Stomach smooth muscle (tissue), 2 donors: Measurements from ENCODE around the gene C1QTNF5.

Experiments
- H3K27ac ChIP-seq: one replicate; pipeline ENCODE4 v1.7.0; 2013; ENCODE audit warnings: mild to moderate bottlenecking, low read length, inconsistent platforms
- H3K27me3 ChIP-seq, 2 donors: one replicate each; pipeline ENCODE4 v1.7.0; 2013; ENCODE audit warnings: low read length in 2 of 2; ENCODE audit not compliant: insufficient read depth in 2 of 2, control insufficient read depth in 1 of 2
- H3K36me3 ChIP-seq, 2 donors: one replicate each; pipeline ENCODE4 v1.7.0; 2013; ENCODE audit warnings: low read length in 2 of 2; ENCODE audit not compliant: control insufficient read depth in 2 of 2, insufficient read depth in 2 of 2
- H3K4me1 ChIP-seq: one replicate; pipeline ENCODE4 v1.7.0; 2013; ENCODE audit warnings: low read length; ENCODE audit not compliant: control insufficient read depth, insufficient read depth
- H3K4me3 ChIP-seq, 2 donors: one replicate each; pipeline ENCODE4 v1.7.0; 2013; ENCODE audit warnings: low read length in 2 of 2
- H3K9ac ChIP-seq, 2 donors: one replicate each; pipeline ENCODE4 v1.7.0; 2013; ENCODE audit warnings: low read length in 2 of 2, mild to moderate bottlenecking in 1 of 2
- H3K9me3 ChIP-seq, 2 donors: one replicate each; pipeline ENCODE4 v1.7.0; 2013; ENCODE audit warnings: low read length in 2 of 2; ENCODE audit not compliant: control insufficient read depth in 2 of 2
- donor health status: healthy.
- donor health status: Pancreatic carcinoma.

The C1QTNF5 gene

DNA sequence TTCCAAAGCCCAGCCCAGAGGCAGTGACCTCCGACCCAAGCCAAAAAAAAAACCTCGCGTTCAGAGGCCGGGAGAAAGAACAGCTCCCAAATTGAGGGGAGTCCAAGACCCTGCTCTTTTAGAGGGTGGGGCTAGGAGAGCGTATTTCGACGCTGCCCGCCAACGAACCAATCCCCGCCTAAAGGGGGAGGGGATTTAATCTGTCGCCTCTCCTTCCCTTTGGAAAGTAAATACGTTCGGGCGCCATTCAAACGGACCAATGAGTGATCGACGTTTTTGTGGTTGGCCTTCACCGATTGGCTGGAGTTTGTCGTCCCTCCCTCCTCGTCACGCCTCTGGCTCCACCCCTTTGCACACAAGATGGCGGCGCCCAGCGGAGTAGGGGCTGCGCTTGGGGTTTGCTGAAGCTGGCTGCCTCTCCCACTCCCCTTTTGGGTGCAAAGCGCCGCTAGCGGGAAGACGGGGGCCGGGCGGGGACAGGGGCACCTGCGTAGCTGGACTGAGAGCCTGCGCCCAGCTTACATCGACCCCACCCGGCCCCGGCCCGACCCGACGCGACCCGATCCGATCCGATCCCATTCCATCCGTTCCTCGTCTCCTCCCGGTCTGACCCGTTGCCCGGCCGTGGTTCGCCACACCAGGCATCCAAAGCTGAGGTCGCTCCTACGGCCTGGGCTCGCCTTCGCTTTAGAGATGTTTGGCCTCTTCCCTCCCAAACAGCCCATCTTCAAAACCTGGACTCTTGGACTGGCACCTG lies 6.3 kb downstream of the C1QTNF5 start, which contains the start of gene RNF26:
Gene RNF26, plus strand, starts transcription at position 354 of the 757 bp plus-strand sequence. CDS start 596 bp downstream, outside the sequence.
- peaks cover 0 to 5% of the 10 kb centered on the region in 2 donors for H3K36me3 ChIP-seq
- H3K4me1 ChIP-seq = peaks cover 41% of the 10 kb centered on the region
- H3K9me3 ChIP-seq = no peaks in the 10 kb centered on the region
- H3K9ac ChIP-seq = peak within 1 kb of the TSS; percentile 89 to 90
- no peaks in the 10 kb centered on the region for H3K27me3 ChIP-seq
- H3K27ac ChIP-seq = peak within 1 kb of the TSS; percentile 88
- H3K4me3 ChIP-seq = peak within 1 kb of the TSS; percentile 93

DNA sequence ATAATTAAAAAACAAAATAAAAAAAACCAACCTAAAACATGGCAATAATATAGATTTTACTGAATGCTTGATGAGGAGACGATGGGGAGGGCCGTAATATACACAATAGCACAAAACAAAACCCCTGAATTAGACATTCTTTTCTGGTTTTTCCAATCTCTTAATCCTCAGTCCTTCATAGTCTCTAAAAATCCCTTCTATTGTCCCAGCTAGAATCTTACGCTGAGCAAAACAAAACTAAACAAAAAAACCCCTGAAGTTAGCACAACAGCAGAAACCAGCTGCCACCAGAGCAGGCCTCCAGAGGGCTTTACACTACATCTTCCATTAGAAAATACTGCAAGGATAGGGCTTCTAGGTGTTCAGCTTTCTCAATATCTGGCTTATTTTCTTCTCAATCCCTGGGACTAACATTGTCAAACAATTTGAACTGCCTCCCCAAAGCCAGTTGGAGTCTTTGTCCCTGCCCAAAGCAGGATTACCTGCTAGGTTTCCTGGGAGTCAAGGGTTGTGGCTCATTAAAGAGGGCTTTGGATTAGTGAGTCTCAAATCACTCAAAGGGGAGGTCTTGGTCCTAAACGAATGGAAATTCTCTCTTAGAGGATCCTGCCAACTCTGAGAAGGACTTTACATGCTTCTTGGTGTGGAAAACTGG lies 8.4 kb downstream of the C1QTNF5 start:
- Histone ChIP-seq H3K9me3 (no peaks in the 10 kb centered on the region), H3K36me3 (peaks cover 0 to 5% of the 10 kb centered on the region in 2 donors), H3K27ac (no peak overlapping the region), H3K4me3 (no peak overlapping the region), H3K4me1 (peaks cover 20% of the 10 kb centered on the region), H3K9ac (no peak overlapping the region), H3K27me3 (no peaks in the 10 kb centered on the region)

DNA sequence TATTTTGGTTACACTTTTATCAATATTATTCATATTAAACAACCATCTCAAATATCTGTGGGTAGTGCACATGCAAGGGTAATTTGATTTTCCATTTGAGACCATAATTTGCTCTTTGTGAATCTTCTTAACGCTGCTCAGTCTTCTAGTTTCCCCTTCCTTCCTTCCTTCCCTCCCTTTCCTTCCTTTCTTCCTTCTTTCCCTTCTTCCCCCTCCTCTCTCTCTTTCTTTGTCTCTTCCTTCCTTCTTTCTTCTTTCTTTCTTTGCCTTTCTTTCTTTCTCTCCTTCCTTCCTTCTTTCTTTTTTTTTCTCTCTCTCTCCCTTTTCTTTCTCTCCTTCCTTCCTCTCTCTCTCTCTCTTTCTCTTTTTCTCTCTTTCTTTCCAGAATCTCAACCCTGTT lies 10.4 kb downstream of the C1QTNF5 start:
- Histone ChIP-seq H3K4me1 (peaks cover 7% of the 10 kb centered on the region), H3K4me3 (no peak overlapping the region), H3K9ac (no peak overlapping the region), H3K9me3 (no peaks in the 10 kb centered on the region), H3K27ac (no peak overlapping the region), H3K36me3 (no peaks in the 10 kb centered on the region), H3K27me3 (no peaks in the 10 kb centered on the region)

DNA sequence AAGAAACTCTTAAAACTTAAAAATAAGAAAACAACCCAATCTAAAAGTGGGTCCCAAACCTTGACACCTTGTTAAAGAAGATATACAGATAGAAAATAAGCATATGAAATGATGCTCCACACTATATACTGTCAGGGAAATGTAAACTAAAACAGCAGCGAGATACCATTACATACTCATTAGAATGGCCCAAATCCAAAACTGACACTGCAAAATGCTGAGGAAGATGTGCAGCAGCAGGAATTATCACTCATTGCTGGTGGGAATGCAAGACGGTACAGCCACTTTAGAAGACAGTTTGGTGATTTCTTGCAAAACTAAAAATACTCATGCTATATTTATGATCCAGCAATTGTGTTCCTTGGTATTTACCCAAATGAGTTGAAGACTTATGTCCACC lies 11.4 kb downstream of the C1QTNF5 start:
- H3K4me1 ChIP-seq = peaks cover 2% of the 10 kb centered on the region
- no peak overlapping the region for H3K4me3 ChIP-seq
- no peak overlapping the region for H3K9ac ChIP-seq
- no peak overlapping the region for H3K27ac ChIP-seq
- no peaks in the 10 kb centered on the region for H3K36me3 ChIP-seq
- no peaks in the 10 kb centered on the region for H3K9me3 ChIP-seq
- no peaks in the 10 kb centered on the region for H3K27me3 ChIP-seq

DNA sequence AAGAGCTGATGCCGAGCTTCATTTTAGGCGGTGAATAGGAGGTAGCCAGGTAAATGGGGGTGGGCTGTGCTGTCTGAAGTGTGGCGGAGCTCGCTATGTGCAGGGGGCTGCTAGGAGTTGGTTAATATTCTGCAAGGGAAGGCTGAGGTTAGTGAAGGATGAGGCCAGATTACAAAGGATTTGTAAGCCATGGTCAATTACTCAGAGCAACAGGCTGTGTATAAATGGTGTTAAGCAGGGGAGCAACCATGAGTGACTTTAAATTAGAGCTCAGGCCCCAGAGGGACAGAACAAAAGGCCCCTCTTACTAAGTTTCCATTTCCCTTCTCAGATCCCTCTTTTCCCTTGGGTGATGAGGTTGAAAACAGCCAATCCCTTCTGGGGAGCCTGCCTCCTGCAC lies 16.5 kb downstream of the C1QTNF5 start:
- H3K4me1 ChIP-seq = peaks cover 47% of the 10 kb centered on the region
- H3K9me3 ChIP-seq = no peaks in the 10 kb centered on the region
- no peak overlapping the region for H3K9ac ChIP-seq
- H3K27me3 ChIP-seq = no peaks in the 10 kb centered on the region
- H3K36me3 ChIP-seq = no peaks in the 10 kb centered on the region
- H3K27ac ChIP-seq = peak overlapping the region; percentile 99
- no peak overlapping the region for H3K4me3 ChIP-seq

DNA sequence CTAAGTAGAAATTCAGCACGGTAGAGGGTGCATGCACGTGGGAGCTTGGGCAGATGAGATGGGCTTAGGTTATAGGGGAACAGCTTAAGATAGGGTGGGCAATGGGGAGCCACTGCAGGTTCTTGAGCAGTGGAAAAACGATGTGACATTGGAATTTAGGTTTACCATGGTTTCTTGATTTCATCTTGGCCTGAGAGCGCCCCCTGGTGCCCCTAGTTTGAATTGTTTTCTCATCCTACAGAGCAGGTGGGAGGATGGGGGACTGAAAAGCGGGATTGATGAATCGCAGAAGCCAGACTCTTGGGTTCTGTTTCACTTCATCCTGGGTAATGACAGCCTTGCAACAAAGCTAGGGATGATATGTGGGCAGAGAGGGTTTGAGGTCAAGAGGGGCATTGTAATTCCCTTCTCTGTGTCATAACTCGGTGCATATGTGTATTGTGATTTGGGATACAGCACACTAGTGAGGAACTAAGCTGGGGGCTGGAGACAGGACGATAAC lies 17.1 kb downstream of the C1QTNF5 start:
- H3K4me1 ChIP-seq = peaks cover 53% of the 10 kb centered on the region
- H3K4me3 ChIP-seq = peak overlapping the region in 1 of 2 donors; percentile 35

DNA sequence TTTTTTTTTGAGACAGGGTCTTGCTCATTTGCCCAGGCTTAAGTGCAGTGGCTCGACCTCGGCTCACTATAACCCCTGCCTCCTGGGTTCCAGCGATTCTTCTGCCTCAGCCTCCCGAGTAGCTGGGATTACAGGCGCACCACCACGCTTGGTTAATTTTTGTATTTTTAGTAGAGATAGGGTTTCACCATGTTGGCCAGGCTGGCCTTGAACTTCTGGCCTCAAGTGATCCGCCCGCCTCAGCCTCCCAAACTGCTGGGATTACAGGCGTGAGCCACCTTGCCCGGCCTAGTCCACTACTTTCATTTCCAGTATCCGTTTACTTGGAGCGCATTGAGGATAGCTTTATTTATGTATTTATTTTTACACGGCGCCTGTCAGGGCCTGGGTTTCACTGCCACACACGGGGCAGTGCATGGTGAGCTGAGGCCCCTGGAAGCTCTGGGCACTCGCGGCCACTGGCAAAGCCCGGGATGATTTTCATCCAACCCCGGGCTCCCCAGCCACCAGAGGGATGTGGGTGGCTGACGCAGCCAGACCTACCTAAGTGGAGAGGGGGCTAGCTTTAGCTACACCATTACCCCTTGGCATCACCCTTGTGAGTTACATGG lies 17.7 kb downstream of the C1QTNF5 start:
- H3K4me1 ChIP-seq = peaks cover 59% of the 10 kb centered on the region
- peak overlapping the region in 1 of 2 donors; percentile 35 for H3K4me3 ChIP-seq
- H3K9me3 ChIP-seq = no peaks in the 10 kb centered on the region
- no peaks in the 10 kb centered on the region for H3K36me3 ChIP-seq
- H3K27me3 ChIP-seq = no peaks in the 10 kb centered on the region
- peak overlapping the region; percentile 99 for H3K27ac ChIP-seq
- H3K9ac ChIP-seq = no peak overlapping the region

More for the DNA sequence above, 17.1 kb downstream of the C1QTNF5 start:
- H3K9me3 ChIP-seq = no peaks in the 10 kb centered on the region
- H3K9ac ChIP-seq = no peak overlapping the region
- H3K36me3 ChIP-seq = no peaks in the 10 kb centered on the region
- H3K27me3 ChIP-seq = no peaks in the 10 kb centered on the region
- H3K27ac ChIP-seq = peak overlapping the region; percentile 99

DNA sequence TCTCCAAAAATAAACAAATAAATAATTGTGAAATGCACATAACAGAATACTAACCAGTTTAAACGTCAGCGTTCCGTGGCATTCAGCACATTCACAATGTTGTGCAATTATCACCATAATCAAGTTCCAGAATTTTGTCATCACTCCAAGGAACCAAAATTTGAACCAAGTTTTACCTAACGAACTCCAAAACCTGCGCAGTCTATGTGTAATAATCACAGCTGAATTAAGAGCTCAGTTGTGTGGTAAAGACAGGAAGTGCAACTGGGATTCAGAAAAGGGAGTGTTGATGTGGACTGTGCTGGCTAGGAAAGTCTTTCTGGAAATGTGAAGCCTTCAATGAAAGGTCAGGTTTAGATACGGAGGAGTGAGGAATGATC lies 18.3 kb downstream of the C1QTNF5 start:
- no peaks in the 10 kb centered on the region for H3K9me3 ChIP-seq
- H3K36me3 ChIP-seq = no peaks in the 10 kb centered on the region
- peaks cover 66% of the 10 kb centered on the region for H3K4me1 ChIP-seq
- H3K9ac ChIP-seq = no peak overlapping the region
- H3K4me3 ChIP-seq = no peak overlapping the region
- H3K27ac ChIP-seq = peak overlapping the region; percentile 99
- H3K27me3 ChIP-seq = no peaks in the 10 kb centered on the region

DNA sequence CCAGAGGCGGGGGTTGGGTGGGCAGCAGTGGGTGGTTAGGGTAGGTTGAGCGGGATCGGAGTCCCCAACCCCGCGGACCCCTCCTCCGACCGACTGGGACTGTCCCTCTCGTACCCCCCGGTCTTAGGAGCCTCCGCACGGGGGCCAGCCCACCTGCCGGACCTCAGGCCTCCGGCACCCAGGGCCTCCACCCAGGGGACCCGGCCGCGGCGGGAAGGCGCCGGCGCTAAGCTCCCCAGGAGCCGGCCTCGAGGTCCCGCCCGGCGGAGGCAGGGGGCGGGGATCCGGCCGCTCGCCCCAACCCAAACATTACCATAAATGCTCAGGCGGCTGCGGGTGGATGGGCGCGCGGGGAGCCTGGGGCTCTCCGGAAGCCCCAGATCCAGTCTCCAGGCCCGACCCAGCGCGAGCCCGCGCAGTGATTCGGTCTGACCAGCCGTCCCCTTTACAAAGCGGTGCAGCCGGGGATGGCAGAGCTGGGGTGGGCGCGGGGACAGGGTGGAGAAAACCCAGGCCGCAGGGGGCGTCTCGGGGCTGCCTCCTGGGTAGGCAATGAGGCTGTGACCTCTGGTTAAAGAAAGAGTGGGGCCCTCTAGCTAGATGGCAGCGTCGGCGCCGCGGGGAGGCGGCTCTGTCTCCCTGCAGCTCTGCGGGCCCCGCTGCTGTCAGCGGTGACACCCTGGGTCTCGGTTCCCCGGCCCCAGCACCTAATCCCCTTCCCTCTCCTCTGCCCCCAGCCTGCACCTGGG lies 19.7 kb downstream of the C1QTNF5 start:
- Histone ChIP-seq H3K9ac (peak overlapping the region; percentile 96), H3K4me3 (peak overlapping the region; percentile 72 to 73), H3K4me1 (peaks cover 71% of the 10 kb centered on the region), H3K36me3 (no peaks in the 10 kb centered on the region), H3K9me3 (no peaks in the 10 kb centered on the region), H3K27me3 (no peaks in the 10 kb centered on the region), H3K27ac (peak overlapping the region; percentile 99)

DNA sequence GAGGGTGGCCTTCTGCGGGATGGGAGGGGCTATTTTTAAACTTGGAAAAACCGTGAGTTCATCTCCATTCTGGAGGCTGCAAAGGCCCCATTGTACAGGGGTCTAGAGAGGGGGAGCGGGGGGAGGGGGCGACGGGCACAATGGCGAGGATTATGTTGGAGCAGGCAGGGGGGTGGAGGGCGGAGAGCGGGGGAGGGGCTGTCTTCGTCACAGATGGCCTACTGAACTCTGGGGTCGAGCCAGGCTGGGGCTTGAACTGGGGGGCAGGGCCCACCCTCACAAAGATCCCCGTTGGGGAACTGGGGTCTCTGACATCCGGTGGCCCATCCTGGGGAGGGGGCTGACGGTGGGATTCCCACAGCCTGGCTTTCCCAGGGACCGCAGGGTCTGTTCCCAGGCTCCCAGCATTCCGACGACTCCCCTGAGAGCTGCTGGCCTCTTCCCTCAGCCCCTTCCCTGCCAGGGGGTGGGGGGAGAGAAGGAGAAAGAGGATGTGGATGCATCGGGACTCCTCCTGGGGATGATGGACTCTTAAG lies 20.4 kb downstream of the C1QTNF5 start:
- no peaks in the 10 kb centered on the region for H3K36me3 ChIP-seq
- peak overlapping the region; percentile 96 for H3K9ac ChIP-seq
- peaks cover under 1 to 2% of the 10 kb centered on the region in 2 donors for H3K27me3 ChIP-seq
- peaks cover 75% of the 10 kb centered on the region for H3K4me1 ChIP-seq
- peak overlapping the region; percentile 56 to 73 for H3K4me3 ChIP-seq
- peak overlapping the region; percentile 99 for H3K27ac ChIP-seq
- H3K9me3 ChIP-seq = no peaks in the 10 kb centered on the region
